HG02610 (cell line): ENCODE data around the gene RBSN.

ENCODE experiments used
- ATAC-seq: cut with Tn5 transposase; IDR thresholded peaks from one replicate; pipeline ENCODE4 v1.9.1; 2021; ENCODE audit warnings: mild to moderate bottlenecking, moderate library complexity; ENCODE audit not compliant: unreplicated experiment

RBSN gene

DNA sequence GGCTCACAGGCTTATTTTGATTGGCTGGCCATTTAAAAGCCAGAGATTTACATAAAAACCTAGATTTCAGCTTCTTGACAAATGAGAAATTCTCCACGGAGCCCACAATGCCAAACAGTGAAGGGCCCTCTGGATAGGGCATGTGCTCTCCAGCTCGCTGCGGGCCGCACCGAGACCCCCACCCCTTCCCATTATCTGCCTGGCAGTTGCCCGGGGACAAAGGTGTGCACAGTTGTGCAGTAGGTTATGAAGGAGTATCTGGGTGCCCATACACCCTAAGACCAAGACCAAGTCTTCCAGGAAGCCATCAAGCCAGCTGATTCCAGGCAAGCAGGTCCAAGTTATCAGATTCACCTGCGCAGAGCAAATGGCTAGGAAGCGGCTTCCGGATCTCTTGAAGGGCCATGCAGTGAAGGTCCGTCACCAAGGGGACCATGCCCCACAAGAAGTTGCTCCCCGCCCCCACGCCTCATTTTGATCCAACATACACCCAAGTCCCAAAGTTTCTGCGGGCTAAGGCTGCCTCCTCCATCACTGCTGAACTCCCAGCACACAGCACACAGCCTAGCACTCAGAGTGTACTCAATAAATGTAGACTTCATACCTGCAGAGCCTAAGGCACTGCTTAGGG, 35.2 kb downstream of the RBSN start:
- no peak for ATAC-seq

- no peak for ATAC-seq
Observed at GRCh38 chr3:15063238-15063637, 35.7 kb downstream of the RBSN start.

DNA sequence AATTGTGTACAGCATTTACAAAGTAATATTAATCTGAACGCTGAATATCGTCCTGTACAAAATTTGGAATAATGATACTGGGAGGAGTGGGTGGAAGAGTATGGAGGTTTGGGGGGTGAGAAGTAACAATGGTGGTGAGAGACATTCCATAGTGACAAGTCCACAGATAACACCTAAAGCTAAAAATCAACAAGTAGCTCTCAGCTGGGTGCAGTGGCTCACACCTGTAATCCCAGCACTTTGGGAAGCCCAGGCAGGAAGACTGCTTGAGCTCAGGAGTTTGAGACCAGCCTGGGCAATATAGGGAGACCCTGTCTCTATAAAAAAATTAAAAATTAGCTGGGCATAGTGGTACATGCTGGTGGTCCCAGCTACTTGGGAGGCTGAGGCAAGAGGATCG, 38.9 kb downstream of the RBSN start:
- no peak for ATAC-seq

DNA sequence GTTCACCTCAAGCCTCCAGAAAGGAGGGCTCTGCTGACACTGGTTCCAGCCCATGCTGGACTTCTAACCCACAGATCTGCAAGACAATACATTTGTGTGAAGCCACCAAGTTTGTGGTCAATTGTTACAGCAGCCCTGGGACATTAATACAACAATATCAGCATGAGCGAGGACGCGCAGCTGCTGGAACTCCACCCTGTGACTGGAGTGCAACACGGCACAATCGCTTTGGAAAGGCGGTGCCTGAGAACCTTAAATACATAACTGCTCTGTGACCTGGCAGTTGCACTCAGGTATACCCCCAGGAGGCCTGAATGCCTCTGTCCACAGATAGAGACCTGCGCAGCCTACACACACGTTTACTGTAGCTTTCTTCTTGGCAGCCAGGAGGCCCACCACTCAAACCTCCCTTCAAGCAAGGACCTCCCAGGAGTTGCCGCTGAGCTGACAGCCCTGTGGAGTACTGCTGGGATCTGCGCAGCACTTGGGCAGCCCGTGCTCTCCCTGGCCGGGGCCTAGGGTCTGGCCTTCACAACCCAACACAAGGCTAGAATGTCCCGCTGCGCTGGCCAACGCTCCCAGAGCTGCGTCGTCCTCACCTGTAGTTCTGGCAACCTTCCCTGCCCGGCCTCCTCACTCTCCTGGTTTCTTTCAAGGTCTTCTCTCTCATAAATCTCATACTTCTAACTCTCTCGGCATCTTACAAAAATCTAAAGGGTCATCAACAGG, 42.1 kb downstream of the RBSN start:
- ATAC-seq, result no peak

GRCh38 chr3:15055019-15055557, 43.9 kb downstream of the RBSN start:
- peak; percentile 57 for ATAC-seq

- no peak for ATAC-seq
Observed at GRCh38 chr3:15053541-15053940, 45.4 kb downstream of the RBSN start.

DNA sequence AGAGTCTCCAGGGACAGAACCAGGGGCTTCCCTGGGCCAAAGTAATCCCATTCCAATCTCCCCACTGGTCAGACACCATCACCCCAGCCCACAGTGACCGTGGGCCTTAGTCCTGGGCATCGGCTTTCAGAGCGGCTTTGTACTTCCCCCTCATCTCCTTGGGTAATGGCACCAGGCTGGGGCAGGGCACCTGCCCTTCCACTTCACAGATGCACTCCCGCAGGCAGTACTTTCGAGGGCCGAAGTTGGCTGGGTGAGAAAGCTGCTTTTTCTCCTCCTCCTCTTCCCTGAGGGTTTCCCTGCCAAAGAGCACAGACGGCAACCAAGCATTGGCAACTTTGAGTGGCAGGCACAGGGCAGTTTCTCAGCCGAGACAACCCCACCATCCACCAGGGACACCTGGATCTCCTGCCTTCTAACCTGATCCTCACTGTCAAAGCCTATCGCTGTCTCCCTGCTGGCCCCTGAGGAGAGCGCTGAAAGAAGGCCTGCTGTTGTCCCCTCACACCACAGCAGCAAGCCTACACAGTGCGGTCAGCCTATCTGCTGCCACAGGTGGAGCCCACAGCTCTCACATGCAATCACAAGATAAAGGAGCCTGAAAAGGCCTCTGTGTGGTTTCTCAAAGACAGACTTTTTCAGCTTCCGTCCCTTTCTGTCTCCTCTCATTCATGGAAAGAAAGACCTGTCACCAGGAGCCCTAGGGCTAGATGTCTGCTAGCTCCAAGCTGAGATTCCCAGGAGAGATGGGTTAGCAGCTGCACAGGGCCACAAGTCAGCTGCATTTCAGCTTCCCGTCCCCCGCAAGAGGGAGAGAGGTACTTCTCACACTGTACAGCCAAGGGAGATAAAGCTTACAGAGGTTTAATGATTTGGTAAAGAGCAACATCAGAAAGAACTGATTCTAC, 46.4 kb downstream of the RBSN start:
- no peak for ATAC-seq

DNA sequence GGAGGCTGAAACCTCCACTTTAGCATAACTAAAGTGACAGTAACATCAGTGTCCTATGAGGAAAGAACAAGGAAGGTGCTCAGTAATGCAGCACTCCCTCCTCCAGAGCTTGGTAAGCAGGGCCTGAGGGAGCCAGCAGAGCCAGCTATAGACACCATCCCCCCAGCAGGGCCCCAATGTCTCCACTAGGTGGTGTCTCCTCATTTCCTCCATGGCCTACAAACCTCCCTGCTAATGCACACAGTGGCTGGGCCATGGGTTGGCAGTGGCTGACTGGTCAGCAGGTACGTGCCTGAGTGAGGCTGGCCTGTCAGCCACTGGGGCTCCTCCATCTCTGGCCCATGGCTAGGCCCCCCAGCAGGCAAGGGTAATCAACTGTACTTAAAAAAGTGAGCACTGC, 47.4 kb downstream of the RBSN start:
- ATAC-seq, result peak; percentile 58

DNA sequence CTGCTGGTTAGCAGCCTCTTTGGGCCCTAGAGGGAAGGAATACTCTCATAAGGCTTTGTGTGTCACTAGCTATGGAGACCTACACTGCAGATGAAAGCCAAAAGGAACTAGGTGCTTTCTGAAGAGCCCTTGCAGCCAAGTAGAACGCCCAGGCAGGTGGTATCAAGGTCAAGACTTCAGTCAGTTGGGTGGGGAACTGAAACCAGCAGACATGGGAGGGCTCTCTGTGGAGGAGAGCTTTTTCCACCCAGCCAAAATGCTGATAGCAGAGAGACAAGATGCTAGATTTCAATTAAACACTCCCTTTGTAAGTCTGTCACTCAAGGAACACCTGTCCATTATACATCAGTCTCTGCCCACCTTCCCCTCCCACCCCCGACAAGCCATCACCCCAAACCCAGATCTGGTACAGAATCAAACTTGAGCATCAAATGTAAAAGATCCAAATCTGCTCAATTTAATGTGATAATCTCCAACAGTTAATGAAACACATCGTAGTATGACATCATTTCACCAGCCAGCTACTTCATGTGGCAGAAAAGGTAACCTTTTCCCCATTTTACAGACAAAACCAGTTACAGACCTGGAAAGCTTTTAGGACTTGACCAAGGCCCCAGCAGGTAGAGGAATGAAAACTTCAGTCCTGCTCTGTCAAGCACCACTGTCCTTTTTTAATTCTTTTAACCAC, 48.4 kb downstream of the RBSN start:
- ATAC-seq, result peak; percentile 81

DNA sequence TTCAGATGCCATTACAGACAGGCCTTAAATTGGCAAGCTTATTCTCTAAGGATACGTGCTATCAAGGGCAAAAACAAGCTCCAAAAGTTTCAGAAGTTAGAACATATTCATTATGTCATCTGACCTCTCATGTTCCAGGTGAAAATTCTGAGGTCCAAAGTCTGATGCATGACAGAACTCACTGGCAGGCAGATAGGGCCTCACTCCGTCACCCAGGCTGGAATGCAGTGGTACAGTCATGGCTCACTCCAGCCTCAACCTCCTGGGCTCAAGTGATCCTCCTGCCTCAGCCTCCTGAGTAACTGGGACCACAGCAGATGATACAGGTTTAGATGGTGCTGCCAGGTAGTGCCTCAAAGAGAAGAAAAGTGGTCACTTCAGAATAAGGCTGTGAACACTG, 49.4 kb downstream of the RBSN start:
- ATAC-seq, result no peak

DNA sequence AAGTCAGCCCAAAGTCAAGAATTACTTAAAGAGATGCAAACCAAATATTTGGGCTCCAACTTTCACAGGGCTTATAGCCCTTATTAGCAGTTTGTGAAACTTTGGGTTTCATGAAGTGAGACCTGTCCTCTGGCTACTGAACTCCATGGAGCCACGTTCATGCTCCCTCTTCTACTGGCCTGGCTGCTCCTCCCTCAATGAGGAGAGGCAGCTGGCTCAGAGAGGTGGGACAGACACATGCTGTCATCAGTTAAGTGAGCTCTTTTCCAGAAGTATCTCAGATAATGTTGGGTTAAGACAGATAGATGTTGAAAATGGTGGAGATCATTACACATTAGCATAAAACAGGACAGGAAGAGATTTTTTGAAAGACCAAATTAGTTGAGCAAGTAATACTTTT, 53.3 kb downstream of the RBSN start:
- ATAC-seq, result no peak

DNA sequence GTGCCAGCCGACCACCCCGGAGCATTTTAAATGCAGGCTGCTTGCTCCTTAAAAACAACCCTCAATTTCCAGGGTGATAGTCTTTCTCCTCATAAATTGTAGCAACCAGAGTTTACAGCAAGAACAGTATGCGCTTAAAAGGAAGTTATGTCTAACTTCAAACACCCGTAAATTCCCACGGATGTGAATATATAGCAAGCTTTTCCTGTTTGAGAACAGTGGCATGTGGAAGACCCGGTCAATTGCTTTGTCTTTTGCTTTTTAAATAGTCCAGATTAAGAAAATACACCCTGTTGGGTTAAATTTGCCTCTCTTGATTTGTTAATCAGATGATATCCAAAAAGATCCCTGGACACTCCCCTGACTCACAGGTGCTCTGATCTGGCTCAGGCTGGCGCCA, 54.6 kb downstream of the RBSN start:
- no peak for ATAC-seq

GRCh38 chr3:15043408-15044171, 55.4 kb downstream of the RBSN start:
- ATAC-seq, result no peak

- no peak for ATAC-seq
Observed at GRCh38 chr3:15042936-15043335, 56.0 kb downstream of the RBSN start.

GRCh38 chr3:15041950-15042349, 57.0 kb downstream of the RBSN start:
- ATAC-seq, result no peak

DNA sequence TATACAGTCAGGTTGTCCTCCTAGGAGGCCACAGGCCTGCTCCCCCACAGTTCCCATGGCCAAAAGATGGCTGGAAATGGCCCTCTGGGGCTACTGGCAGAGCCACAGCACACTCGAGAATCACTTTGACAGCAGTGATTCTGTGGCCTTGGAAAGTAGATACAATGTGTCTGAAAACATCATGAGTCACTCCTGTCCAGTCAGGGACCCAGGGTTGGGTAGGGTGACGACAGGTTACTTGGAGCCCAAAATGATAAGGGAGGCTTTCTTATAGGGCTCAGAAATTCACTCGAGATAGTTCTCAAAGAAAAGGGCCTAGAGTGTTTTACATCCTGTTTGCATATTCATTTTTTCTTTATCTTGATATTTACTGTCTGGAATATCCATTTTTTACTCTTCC, 58.1 kb downstream of the RBSN start:
- no peak for ATAC-seq

GRCh38 chr3:15038306-15038705, 60.6 kb downstream of the RBSN start:
- ATAC-seq, result no peak

DNA sequence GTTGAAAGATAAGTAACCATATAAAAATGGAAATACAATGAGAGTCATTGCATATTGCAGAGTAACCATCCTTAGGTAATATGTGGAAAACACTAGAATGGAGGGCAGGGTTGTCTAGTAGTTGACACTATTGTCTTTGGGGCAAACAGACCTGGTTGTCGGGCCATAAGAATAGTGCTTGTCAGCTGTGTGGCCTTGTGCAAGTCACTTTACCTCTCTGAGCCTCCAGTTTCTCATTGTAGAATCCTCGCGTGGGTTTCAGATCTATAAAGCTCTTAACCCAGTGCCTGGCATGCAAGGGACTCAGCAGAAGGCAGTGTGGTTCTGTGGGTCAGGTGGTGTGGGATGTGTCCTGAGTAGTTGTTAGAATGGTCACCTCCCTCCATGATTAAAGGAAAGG, 65.8 kb downstream of the RBSN start:
- no peak for ATAC-seq

- no peak for ATAC-seq
Observed at GRCh38 chr3:15032650-15033049, 66.3 kb downstream of the RBSN start.

GRCh38 chr3:15029625-15030024, 69.3 kb downstream of the RBSN start:
- ATAC-seq, result no peak
